HL-60 (cell line): ENCODE results near the gene FARS2.

Experiments
- DNase-seq, 2 experiments: peaks; one replicate each; pipeline ENCODE4 v3.0.0-alpha.2; 2010 to 2020; ENCODE audit warnings: low read depth in 1 of 2, low spot score in 1 of 2
- H3K27ac ChIP-seq: fragments of 250-450 bp; sonication (Bioruptor Pico); replicated peaks from 2 replicates; pipeline ENCODE4 v1.5.1; 2020; ENCODE audit warnings: mild to moderate bottlenecking, moderate library complexity
- H3K27me3 ChIP-seq: fragments of 250-450 bp; sonication (Bioruptor Pico); 2 replicates; pipeline ENCODE4 v1.5.1; 2021; ENCODE audit warnings: mild to moderate bottlenecking, moderate library complexity; ENCODE audit not compliant: insufficient read depth, poor library complexity, severe bottlenecking
- H3K4me3 ChIP-seq: replicated peaks from 2 replicates; pipeline ENCODE4 v1.5.1; 2011; ENCODE audit warnings: mild to moderate bottlenecking, control low read depth, low read length; ENCODE audit not compliant: insufficient read depth
- GABPA ChIP-seq: IDR thresholded peaks from 2 replicates; pipeline ENCODE4 v1.6.1; 2012; ENCODE audit warnings: low read depth
- POLR2AphosphoS5 ChIP-seq: IDR thresholded peaks from 2 replicates; pipeline ENCODE4 v1.6.1; 2012; ENCODE audit warnings: low read depth
- REST ChIP-seq: IDR thresholded peaks from 2 replicates; pipeline ENCODE4 v1.6.1; 2012; ENCODE audit warnings: low read depth; ENCODE audit not compliant: insufficient replicate concordance
- SPI1 ChIP-seq: IDR thresholded peaks from 2 replicates; pipeline ENCODE4 v1.6.1; 2012; ENCODE audit warnings: low read depth, mild to moderate bottlenecking, borderline replicate concordance
- TF ChIP-seq, protein P1 (sequence below): IDR thresholded peaks from one replicate; pipeline ENCODE4 v1.5.1; 2011; ENCODE audit warnings: low read length, control low read depth, inconsistent platforms; ENCODE audit not compliant: insufficient read depth

FARS2 gene

GRCh38 chr6:5582762-5583161 lies 321.4 kb downstream of the FARS2 start:
- DNase-seq, result no peak
- Histone ChIP-seq H3K27ac (no peak overlapping the region), H3K27me3 (no peaks in the 10 kb centered on the region), H3K4me3 (no peak overlapping the region)
- TF ChIP-seq, protein P1, sequence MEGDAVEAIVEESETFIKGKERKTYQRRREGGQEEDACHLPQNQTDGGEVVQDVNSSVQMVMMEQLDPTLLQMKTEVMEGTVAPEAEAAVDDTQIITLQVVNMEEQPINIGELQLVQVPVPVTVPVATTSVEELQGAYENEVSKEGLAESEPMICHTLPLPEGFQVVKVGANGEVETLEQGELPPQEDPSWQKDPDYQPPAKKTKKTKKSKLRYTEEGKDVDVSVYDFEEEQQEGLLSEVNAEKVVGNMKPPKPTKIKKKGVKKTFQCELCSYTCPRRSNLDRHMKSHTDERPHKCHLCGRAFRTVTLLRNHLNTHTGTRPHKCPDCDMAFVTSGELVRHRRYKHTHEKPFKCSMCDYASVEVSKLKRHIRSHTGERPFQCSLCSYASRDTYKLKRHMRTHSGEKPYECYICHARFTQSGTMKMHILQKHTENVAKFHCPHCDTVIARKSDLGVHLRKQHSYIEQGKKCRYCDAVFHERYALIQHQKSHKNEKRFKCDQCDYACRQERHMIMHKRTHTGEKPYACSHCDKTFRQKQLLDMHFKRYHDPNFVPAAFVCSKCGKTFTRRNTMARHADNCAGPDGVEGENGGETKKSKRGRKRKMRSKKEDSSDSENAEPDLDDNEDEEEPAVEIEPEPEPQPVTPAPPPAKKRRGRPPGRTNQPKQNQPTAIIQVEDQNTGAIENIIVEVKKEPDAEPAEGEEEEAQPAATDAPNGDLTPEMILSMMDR, result no peak
- TF ChIP-seq GABPA, result no peak
- no peak for TF ChIP-seq SPI1
- TF ChIP-seq REST, result no peak
- TF ChIP-seq POLR2AphosphoS5, result no peak

- TF ChIP-seq SPI1 (no peak), POLR2AphosphoS5 (no peak), GABPA (no peak), REST (no peak)
- TF ChIP-seq, protein P1, result no peak
- Histone ChIP-seq H3K4me3 (no peak overlapping the region), H3K27ac (no peak overlapping the region), H3K27me3 (no peaks in the 10 kb centered on the region)
- no peak for DNase-seq
Observed at GRCh38 chr6:5583528-5583927, 322.2 kb downstream of the FARS2 start.

- no peak for TF ChIP-seq GABPA
- TF ChIP-seq, protein P1, result no peak
- no peak for TF ChIP-seq SPI1
- no peak for TF ChIP-seq REST
- no peak for TF ChIP-seq POLR2AphosphoS5
- no peaks in the 10 kb centered on the region for H3K27me3 ChIP-seq
- H3K4me3 ChIP-seq, result no peak overlapping the region
- no peak for DNase-seq
- H3K27ac ChIP-seq, result no peak overlapping the region
Observed at GRCh38 chr6:5584078-5584482, 322.8 kb downstream of the FARS2 start.
